K562 (cell line): ENCODE results near the gene LAMTOR1. TPM values are rescaled to one million over a fixed set of nuclear protein-coding genes. Genes with fewer than 3 reads are reported as not detected.

Experiments
- ATAC-seq: fragments of 200-7000 bp; cut with Tn5 transposase; 3 replicates; pipeline ENCODE4 v1.9.1; 2020; ENCODE audit warnings: moderate library complexity
- BruUV-seq: library from RNA; stranded (reverse); fragments of 400-500 nt; replicated peaks from 2 replicates; lab custom pipeline; 2021; lab: Mats Ljungman, UMichigan
- CTCF ChIA-PET: fragments of 300-600 bp; formaldehyde crosslinking; extraction: SDS; loops from one replicate; lab custom pipeline; 2021; ENCODE audit warnings: low intra/inter-chr PET ratio; lab: Yijun Ruan, JAX
- POLR2A ChIA-PET: fragments of 300-600, 350-650 bp; sonication (Branson Sonifier 250); formaldehyde crosslinking; extraction: SDS; loops from one replicate; lab custom pipeline; 2021; ENCODE audit warnings: antibody characterized with exemption, inconsistent platforms; lab: Yijun Ruan, JAX
- DNase-seq, 4 experiments: peaks; one replicate each; pipeline versions ENCODE4 v3.0.0 to v3.0.0-alpha.2; 2011 to 2018; ENCODE audit warnings: low spot score in 3 of 4, mixed read lengths in 3 of 4; ENCODE audit errors: extremely low read depth in 1 of 4
- FAIRE-seq: peaks from 2 replicates; lab custom pipeline; 2011; peaks lifted over from hg19 to GRCh38; lab: Jason Lieb, UNC
- H2AFZ ChIP-seq: 2 replicates; pipeline ENCODE4 v1.6.0; 2011; ENCODE audit warnings: low read depth, low read length, control low read depth, inconsistent platforms
- H3K27ac ChIP-seq: fragments of 200-600 bp; 3 replicates; pipeline ENCODE4 v1.8.0; 2011; ENCODE audit warnings: low read depth, mild to moderate bottlenecking, control low read depth, inconsistent platforms, low read length, moderate library complexity, mixed read lengths; ENCODE audit errors: extremely low read depth
- H3K27me3 ChIP-seq, 2 experiments: fragments of 300-600 bp in 1 of 2; 2 replicates in 1 of 2; 3 replicates in 1 of 2; pipeline versions ENCODE4 v1.6.0 to v1.8.0; 2011; ENCODE audit warnings: inconsistent platforms in 2 of 2, low read length in 2 of 2, mild to moderate bottlenecking in 1 of 2, mixed read lengths in 1 of 2, moderate library complexity in 1 of 2; ENCODE audit not compliant: control insufficient read depth in 2 of 2, insufficient read depth in 2 of 2
- H3K36me3 ChIP-seq: fragments of 300-600 bp; 3 replicates; pipeline ENCODE4 v1.8.0; 2011; ENCODE audit warnings: mild to moderate bottlenecking, low read length, inconsistent platforms; ENCODE audit not compliant: control insufficient read depth, insufficient read depth
- H3K4me1 ChIP-seq, 2 experiments: fragments of 200-600 bp in 1 of 2; replicated peaks in 1 of 2; 2 replicates in 1 of 2; 3 replicates in 1 of 2; pipeline versions ENCODE4 v1.5.1 to v1.8.0; 2011; ENCODE audit warnings: inconsistent platforms in 2 of 2, low read length in 2 of 2, mild to moderate bottlenecking in 1 of 2, mixed read lengths in 1 of 2, moderate library complexity in 1 of 2; ENCODE audit not compliant: control insufficient read depth in 2 of 2, insufficient read depth in 2 of 2
- H3K4me2 ChIP-seq: 2 replicates; pipeline ENCODE4 v1.6.1; 2011; ENCODE audit warnings: low read length, control low read depth, inconsistent platforms, mixed read lengths; ENCODE audit not compliant: insufficient read depth
- H3K4me3 ChIP-seq: fragments of 200-600 bp; sonication (generic), shearing (Covaris generic); 2 replicates; pipeline ENCODE4 v1.5.1; 2016; ENCODE audit warnings: control low read depth, inconsistent platforms
- H3K79me2 ChIP-seq: fragments of 200-600 bp; 3 replicates; pipeline ENCODE4 v1.8.0; 2011; ENCODE audit warnings: low read length, inconsistent platforms; ENCODE audit not compliant: control insufficient read depth, insufficient read depth
- H3K9ac ChIP-seq, 2 experiments: 2 replicates each; pipeline versions ENCODE4 v1.6.0 to v1.6.1; 2011; ENCODE audit warnings: low read depth in 2 of 2, low read length in 2 of 2, control low read depth in 1 of 2, inconsistent platforms in 1 of 2, mild to moderate bottlenecking in 1 of 2, mixed read lengths in 1 of 2; ENCODE audit not compliant: insufficient read depth in 1 of 2
- H3K9me1 ChIP-seq: one replicate; pipeline ENCODE4 v1.6.0; 2011; ENCODE audit warnings: inconsistent platforms, mild to moderate bottlenecking, low read length, moderate library complexity; ENCODE audit not compliant: control insufficient read depth, insufficient read depth
- H3K9me3 ChIP-seq: replicated peaks from 2 replicates; pipeline ENCODE4 v1.5.1; 2011; ENCODE audit warnings: low read depth, low read length, inconsistent platforms; ENCODE audit not compliant: control insufficient read depth, insufficient read depth
- H4K20me1 ChIP-seq: replicated peaks from 2 replicates; pipeline ENCODE4 v1.6.1; 2011; ENCODE audit warnings: low read length, inconsistent platforms, mixed read lengths; ENCODE audit not compliant: control insufficient read depth, insufficient read depth
- ARID3B ChIP-seq: fragments of 250-450 bp; sonication (Bioruptor Pico); IDR thresholded peaks from 2 replicates; pipeline ENCODE4 v1.4.0; 2020; ENCODE audit warnings: borderline replicate concordance
- BHLHE40 ChIP-seq: IDR thresholded peaks from 2 replicates; pipeline ENCODE4 v1.6.1; 2011; ENCODE audit warnings: low read length, improper control_type of control experiment
- CCNT2 ChIP-seq: IDR thresholded peaks from 2 replicates; pipeline ENCODE4 v1.6.1; 2011; ENCODE audit warnings: borderline replicate concordance, low read depth, mild to moderate bottlenecking, moderate library complexity, mixed read lengths, low read length; ENCODE audit not compliant: insufficient read length; ENCODE audit errors: extremely low read depth
- E2F6 ChIP-seq, 2 experiments: IDR thresholded peaks; 2 replicates each; pipeline ENCODE4 v1.6.1; 2011; ENCODE audit warnings: borderline replicate concordance in 1 of 2, control low read depth in 1 of 2, low read depth in 1 of 2, low read length in 1 of 2, mild to moderate bottlenecking in 1 of 2, mixed read lengths in 1 of 2, moderate library complexity in 1 of 2; ENCODE audit not compliant: insufficient read depth in 1 of 2, insufficient read length in 1 of 2, poor library complexity in 1 of 2, severe bottlenecking in 1 of 2; ENCODE audit errors: extremely low read depth in 1 of 2
- GABPA ChIP-seq: fragments of 200-800 bp; sonication (Bioruptor generic); conservative IDR thresholded peaks from 2 replicates; pipeline ENCODE4 v1.6.1; 2016; ENCODE audit warnings: low read depth, missing genetic modification characterization, missing compliant biosample characterization
- HDAC2 ChIP-seq: fragments of 450-650 bp; IDR thresholded peaks from 2 replicates; pipeline ENCODE4 v1.6.1; 2016; ENCODE audit warnings: mild to moderate bottlenecking
- MCM7 ChIP-seq, 2 experiments: fragments of 450-650 bp; IDR thresholded peaks; 2 replicates each; pipeline ENCODE4 v1.6.1; 2016 to 2018
- RAD51 ChIP-seq: fragments of 450-650 bp; IDR thresholded peaks from 2 replicates; pipeline ENCODE4 v1.7.1; 2016; ENCODE audit warnings: low read depth, mild to moderate bottlenecking, borderline replicate concordance
- RBM25 ChIP-seq: fragments of 200-400 bp; formaldehyde crosslinking; IDR thresholded peaks from 2 replicates; pipeline ENCODE4 v1.6.1; 2018; ENCODE audit warnings: low read length, low read depth, moderate library complexity; ENCODE audit not compliant: severe bottlenecking
- SIN3B ChIP-seq: fragments of 450-650 bp; IDR thresholded peaks from 2 replicates; pipeline ENCODE4 v1.6.1; 2017; ENCODE audit warnings: low read depth, mild to moderate bottlenecking, moderate library complexity
- SMAD4 ChIP-seq: fragments of 250-450 bp; sonication (Bioruptor Pico); conservative IDR thresholded peaks from 2 replicates; pipeline ENCODE4 v1.8.0; 2021; ENCODE audit warnings: inconsistent platforms, mild to moderate bottlenecking, moderate library complexity
- SRF ChIP-seq, 2 experiments: fragments of 250-450, 450-650 bp in 1 of 2; sonication (Bioruptor Pico) in 1 of 2; sonication (generic) in 1 of 2; formaldehyde crosslinking; IDR thresholded peaks; 2 replicates each; pipeline versions ENCODE4 v1.5.0 to v1.5.1; 2020 to 2022; ENCODE audit warnings: mild to moderate bottlenecking in 1 of 2, missing genetic modification reagents in 1 of 2
- STAT5A ChIP-seq: IDR thresholded peaks from 2 replicates; pipeline ENCODE4 v1.6.1; 2012; ENCODE audit warnings: low read length, inconsistent platforms, borderline replicate concordance
- ZNF655 ChIP-seq: fragments of 250-450 bp; sonication (Bioruptor Pico); IDR thresholded peaks from 2 replicates; pipeline ENCODE4 v1.5.0; 2021
- WGBS: fragments of 100-300 bp; shearing (Covaris generic); methylation state at CpG from one replicate; pipeline ENCODE4 v1.1.6; 2016; ENCODE audit warnings: low coverage, mixed read lengths; ENCODE audit not compliant: insufficient coverage; ENCODE audit errors: missing lambda C conversion rate; 5-methylcytosine and 5-hydroxymethylcytosine counted together
- in situ Hi-C: fragments of 300-500 bp; cut with MboI; formaldehyde crosslinking; loops from 4 replicates; pipeline ENCODE4 v1.15.0; 2018; ENCODE audit warnings: inconsistent platforms, mixed read lengths
- intact Hi-C: fragments of 100-400 bp; cut with micrococcal nuclease; formaldehyde crosslinking; loops from 2 replicates; pipeline ENCODE4 v1.14.2; 2022
- polyA plus RNA-seq, 8 experiments: library from polyadenylated mRNA; depleted of rRNA in 4 of 8; stranded (reverse) in 5 of 8; unstranded in 3 of 8; fragments of >200 nt; fragmentation: Nextera tagmentation in 2 of 8; fragmentation: Illumina TruSeq in 1 of 8; extraction: Ambion mirVana in 2 of 8; extraction: Trizol in 1 of 8; gene quantifications; 2 replicates each; pipeline versions ENCODE4 v1.2.1 to v1.2.3, GENCODE V29; 2011 to 2014; ENCODE audit warnings: inconsistent platforms in 1 of 8, missing spikeins in 1 of 8
- total RNA-seq, 7 experiments: library from RNA; depleted of rRNA in 6 of 7; stranded (reverse); fragments of >200 nt in 6 of 7; fragmentation: Illumina TruSeq in 2 of 7; extraction: Trizol in 2 of 7; gene quantifications; 2 replicates each; pipeline versions ENCODE4 v1.2.1 to v1.2.3, GENCODE V29; 2011 to 2021; ENCODE audit warnings: low replicate concordance in 1 of 7

The LAMTOR1 gene
- total and polyA plus RNA-seq, 9 of the 15 experiments (the other 6 are each of a cell fraction or from before 2014, with no cell fraction given) = 62.6 to 104 (median 85.3) TPM

GRCh38 chr11:72088076-72088808 is 14.9 kb downstream of the LAMTOR1 start (continued):
- TF ChIP-seq CCNT2 = no peak

- Histone ChIP-seq H3K36me3 (peaks cover 28% of the 10 kb centered on the region), H3K79me2 (no peaks in the 10 kb centered on the region), H3K4me2 (no peak overlapping the region), H3K27ac (no peak overlapping the region), H3K27me3 (no peaks in the 10 kb centered on the region), H3K4me3 (no peak overlapping the region), H3K9me3 (no peaks in the 10 kb centered on the region), H3K9ac (no peak overlapping the region; a peak in 1 of 4 replicates), H3K4me1 (peaks cover 6 to 12% of the 10 kb centered on the region in 2 experiments; a peak in 3 of 5 replicates), H4K20me1 (peaks cover 5% of the 10 kb centered on the region; the same call in 1 of the 2 replicates), H3K9me1 (no peaks in the 10 kb centered on the region), H2AFZ (no peak overlapping the region)
- no TSS peak for BruUV-seq
- intact Hi-C loops = no loop called here
- DNase-seq = peak in 3 of 4 experiments; percentile 11 to 33 (median 30)
- CTCF ChIA-PET = no interaction called here
- 79% methylated on average over 3 of the region's 3 CpGs for WGBS
- POLR2A ChIA-PET = interaction anchor here (0.7 to 3.2 kb wide), 6 partner anchors 9 to 27 kb away, joined by 3 to 21 read pairs (median 4); partner anchors contain the start of gene ANAPC15
- in situ Hi-C loops = no loop called here
- FAIRE-seq = no peak
- ATAC-seq = no peak
- TF ChIP-seq E2F6 (IDR thresholded peaks at IDR 0.05; ENCODE audit: borderline replicate concordance in 1 of 2, extremely low read depth in 1 of 2, insufficient read depth in 1 of 2, insufficient read length in 1 of 2, low read depth in 1 of 2, low read length in 1 of 2, poor library complexity in 1 of 2, severe bottlenecking in 1 of 2) (no peak), ARID3B (no peak), GABPA (tag) (no peak), SMAD4 (CRISPR knock-in tag) (no peak), SIN3B (no peak), ZNF655 (no peak), RAD51 (0 out of 2 replicates have a peak, but pooled peaks have one; percentile 49), HDAC2 (no peak), SRF (CRISPR knock-in tag; IDR thresholded peaks at IDR 0.05) (no peak), STAT5A (no peak), MCM7 (IDR thresholded peaks at IDR 0.05) (no peak), BHLHE40 (no peak), RBM25 (no peak)
These were observed 17.3 kb downstream of the LAMTOR1 start for GRCh38 chr11:72085621-72086351.
